ENCODE data around the gene MNX1.

Gene MNX1

DNA sequence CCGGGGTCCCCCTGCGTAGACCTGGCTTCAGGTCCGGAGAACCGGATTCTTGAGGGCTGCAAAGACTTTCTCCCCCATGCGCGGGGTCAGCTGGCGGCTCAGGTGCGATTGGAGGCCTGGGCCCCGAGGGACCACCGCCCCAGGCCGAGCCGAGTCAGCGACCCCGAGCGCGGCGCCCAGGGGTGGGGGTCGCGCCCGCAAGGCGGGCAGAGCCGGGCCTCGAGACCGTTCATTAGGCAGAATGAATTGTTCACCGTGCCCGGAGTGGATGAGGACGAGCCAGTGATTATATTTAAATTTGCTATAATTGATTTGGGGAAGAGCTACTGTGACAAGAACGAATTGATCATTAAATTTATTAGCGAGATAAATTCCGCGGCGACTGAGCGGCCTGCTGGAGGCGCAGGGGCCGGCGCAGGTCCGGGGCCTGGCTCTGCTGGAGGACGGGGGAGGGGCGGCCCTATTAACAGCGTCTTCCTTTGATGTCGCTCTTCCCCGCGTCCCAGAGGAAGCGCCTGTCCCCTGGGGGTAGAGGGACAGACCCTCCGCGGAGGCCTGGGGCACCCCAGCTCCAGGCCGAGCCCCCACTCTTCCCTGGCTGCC is 7.5 kb downstream of the MNX1 start:
- no peak for DNase-seq (ENCODE audit: low spot score)
- no peak for FAIRE-seq

DNA sequence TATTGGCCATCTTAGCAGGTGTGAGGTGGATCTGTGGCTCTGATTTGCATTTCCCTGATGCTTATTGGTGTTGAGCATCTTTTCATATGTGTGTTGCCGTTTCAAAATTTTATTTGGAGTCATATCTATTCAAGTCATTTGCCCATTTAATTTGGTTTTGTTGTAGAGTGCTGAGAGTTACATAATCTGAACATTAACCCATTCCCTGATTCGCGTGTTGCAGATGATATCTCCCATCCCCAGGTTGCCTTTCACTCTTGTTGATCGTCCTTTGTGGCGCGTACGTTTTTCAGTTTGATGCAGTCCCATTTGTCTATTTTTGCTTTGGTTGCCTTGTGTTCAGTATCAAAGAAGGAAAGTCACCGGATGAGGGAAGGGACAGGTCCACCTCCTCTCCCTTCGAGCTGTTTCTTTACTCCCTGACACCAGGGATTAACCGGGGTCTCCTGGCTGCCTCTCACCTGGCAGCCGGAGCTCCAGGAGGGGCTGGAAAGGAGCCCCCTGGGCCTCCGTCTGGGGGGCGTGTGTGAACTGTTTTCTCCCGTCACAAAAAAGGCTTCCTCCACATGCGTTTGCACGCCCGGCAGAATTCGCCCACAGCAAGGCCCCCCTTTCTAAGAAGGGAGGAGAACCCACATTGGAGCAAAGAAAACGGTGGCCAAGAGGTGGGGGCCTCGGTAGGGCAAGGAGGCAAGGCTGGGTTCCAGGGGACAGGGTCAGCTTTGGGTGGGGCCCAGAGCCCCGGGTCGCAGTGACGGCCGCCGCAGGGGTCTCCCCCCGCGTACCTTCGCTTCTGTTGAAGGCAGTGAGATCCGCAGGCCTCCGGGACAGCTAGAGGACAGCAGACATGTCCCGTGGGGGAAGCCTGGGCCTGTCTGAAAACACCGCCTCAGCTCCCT is 8.3 kb downstream of the MNX1 start:
- DNase-seq (ENCODE audit: low spot score) (no peak), FAIRE-seq (no peak)

DNA sequence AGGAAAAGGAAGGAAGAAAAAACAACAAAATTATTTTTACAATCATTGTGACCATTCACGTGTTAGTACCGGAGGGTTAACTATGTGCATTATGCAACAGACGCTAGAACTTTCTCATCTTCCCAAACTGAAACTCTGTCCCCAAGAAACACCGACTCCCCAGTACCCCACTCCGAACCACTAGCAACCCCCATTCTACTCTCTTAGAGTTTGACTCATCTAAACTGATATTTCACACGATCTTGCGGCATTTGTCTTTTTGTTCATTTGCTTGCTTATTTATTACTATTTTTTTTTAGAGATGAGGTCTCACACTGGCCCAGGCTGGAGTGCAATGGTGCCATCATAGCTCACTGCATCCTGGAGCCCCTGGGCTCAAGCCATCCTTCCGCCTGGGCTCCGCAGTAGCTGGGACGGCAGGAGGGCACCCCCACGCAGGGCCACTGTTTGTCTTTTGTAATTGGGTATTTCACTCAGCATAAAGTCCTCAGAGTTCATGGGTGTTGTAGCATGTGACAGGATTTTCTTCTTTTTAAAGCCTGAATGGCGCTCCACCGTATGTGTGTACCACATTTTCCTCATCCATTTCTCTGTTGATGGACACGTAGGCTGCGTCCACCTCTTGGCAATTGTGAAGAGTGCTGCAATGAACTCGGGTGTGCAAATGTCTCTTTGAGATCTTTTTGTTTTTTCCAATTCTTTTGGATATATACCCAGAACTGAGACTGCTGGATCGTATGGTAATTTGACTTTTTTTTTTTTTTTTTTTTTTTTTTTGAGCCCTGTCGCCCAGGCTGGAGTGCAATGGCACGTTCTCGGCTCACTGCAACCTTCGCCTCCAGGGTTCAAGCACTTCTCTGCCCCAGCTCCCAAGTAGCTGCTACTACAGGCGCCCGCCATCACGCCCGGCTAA is 9.5 kb downstream of the MNX1 start:
- FAIRE-seq (no peak), DNase-seq (ENCODE audit: low spot score) (no peak)

DNA sequence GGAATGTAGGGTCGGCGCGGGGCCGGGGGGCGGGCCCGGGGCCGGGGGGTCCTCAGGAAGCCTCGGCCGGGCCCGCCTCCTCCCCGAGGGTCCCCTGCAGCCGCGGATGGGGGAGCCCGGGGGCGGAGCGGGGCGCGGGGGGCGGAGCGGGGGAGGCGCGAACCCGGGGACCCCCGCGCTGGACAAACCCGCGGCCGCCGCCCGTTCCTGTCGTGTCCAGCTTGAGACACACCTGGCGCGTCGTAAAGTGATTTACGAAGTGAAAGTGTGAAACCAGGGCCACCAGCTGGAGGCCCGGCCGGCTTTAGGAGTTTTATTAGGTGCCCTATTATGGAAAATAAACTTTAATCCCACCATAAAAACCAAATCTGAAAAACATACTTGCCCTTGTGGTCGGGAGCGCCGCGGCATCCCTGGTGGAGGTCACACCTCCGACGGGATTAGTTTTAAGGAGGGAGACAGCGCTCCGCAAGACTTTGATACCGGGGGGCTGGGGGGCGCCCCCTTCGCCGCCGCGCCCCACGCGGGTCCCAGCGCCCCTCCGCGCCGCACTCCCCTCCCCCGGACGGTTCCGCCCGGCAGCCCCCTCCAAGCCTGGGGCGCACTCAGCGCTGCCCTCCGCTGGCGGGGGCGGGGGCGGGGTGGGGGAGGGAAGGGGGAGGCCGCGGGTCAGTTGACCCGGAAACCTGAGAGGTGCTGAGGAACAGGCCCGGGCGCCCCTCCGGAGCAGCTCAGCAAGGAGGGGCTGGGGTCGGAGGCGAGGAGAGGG is 10.3 kb downstream of the MNX1 start:
- DNase-seq (ENCODE audit: low spot score) (no peak), FAIRE-seq (no peak)

DNA sequence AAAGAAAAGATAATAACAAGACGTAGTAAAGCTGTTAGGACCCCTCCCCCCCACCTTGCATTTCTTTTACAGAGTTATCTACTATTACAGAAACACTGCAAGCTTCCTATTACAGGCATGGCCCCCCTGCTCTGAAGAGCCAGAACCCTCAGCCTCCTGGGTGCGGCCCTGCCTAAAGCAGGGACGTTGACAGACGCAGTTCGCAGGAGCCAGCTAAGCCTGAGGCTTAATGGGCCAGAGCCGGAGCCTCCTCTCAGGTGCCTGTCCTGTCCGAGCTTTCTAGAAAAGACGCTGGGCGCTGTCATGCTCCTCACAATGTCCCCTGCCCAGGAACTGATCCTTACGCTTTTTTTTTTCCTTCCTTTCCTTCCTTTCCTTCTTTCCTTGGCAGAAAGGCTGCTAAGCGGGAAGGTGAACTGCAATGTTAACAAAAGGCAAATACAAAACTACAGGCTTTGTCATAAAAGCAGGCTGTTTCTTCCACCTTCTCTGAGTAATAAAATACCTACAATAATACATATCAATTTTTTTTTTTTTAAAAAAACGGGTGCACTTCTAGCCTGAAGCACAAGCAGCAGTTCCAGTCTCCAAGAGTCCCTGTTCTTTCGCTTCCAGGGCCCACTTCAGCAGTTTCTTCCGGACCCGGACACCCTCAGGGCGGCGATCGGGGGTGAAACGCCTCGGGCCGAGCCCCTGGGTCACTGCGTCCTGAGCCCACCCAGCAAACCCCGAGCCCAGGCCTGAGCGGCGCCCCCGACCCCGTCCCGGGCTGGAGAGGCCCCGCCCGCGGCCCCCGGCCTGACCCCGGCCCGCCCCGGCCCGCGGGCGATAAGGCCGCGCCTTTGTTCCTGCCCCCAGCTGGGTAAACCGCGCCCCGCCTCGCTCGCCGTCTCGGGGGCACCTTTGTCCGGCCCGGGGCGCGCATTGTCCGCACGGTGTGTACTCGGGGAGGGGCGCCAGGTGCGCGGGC is 11.2 kb downstream of the MNX1 start:
- FAIRE-seq (no peak), DNase-seq (ENCODE audit: low spot score) (no peak)

DNA sequence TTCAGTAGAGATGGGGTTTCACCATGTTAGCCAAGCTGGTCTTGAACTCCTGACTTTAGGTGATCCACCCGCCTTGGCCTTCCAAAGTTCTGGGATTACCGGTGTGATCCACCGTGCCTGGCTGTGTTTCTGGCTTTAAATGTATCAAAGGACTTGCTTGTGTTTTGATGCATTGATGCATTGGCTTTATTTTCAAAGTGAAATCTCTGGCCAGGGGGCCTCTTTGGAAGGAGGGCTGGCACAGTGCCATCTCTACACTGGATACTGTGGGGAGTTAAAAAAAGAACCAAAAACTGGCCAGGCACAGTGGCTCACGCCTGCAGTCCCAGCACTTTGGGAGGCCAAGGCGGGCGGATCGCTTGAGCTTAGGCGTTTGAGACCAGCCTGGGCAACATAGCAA is 16.0 kb downstream of the MNX1 start:
- DNase-seq (ENCODE audit: low spot score) (no peak), FAIRE-seq (no peak)

DNA sequence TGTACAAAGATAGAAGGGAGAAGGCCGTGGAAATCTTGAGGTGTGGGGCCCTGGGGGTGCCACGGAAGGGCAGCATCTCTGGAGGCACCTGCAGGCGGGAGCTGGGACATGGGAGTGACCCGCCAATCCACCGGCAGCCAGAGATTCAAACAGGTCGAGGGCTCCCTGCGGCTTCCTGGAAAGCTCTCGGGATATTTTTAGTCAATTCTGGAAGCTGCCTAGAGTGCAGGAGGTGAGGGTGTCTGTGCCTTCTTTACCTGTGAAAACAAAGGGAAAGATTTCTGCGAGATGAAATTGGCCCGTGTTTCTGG is 16.6 kb downstream of the MNX1 start:
- no peak for FAIRE-seq
- no peak for DNase-seq (ENCODE audit: low spot score)

DNA sequence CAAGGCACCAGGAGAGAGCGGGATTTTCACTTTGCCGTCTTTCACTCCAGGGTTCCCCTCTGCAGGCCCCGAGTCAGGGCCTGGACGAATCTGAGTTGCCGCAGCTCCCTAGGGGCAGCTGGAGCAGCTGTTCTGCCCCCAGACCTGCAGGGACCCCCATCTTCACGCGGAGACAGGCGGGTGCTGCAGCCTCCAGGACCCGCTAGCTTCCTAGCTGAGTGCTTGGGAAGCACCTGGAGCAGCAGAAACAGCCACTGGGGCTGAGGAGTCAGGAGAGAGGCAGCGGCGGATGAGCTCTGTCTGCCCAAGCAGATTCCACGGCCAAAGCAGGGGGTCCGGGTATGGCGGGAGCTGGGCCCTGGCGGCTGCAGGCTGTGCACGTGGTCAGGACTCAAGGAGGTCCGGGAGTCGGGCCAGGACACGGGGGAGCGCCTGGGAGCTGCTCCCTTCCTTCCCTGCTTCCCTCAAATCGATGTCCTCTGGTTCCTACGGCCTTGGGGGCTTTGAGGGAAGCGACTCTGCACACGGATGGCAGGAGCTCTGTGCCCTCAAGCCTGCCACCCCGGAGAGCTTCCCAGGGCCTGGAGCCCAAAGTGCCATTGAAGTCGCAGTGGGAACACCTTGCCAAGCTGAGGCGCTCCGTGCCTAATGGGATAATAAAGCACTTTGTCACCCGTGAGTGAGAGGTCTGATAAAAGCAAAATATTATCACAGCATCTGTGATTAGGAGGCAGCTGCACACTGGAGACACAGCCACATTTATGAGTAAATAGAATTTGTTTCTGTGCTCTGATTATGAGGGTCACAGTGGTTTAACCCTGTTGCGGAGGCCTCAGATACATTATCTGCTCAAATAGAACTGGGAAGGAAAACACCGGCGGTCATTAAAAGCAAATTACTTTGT is 17.2 kb downstream of the MNX1 start:
- no peak for DNase-seq (ENCODE audit: low spot score)
- no peak for FAIRE-seq

DNA sequence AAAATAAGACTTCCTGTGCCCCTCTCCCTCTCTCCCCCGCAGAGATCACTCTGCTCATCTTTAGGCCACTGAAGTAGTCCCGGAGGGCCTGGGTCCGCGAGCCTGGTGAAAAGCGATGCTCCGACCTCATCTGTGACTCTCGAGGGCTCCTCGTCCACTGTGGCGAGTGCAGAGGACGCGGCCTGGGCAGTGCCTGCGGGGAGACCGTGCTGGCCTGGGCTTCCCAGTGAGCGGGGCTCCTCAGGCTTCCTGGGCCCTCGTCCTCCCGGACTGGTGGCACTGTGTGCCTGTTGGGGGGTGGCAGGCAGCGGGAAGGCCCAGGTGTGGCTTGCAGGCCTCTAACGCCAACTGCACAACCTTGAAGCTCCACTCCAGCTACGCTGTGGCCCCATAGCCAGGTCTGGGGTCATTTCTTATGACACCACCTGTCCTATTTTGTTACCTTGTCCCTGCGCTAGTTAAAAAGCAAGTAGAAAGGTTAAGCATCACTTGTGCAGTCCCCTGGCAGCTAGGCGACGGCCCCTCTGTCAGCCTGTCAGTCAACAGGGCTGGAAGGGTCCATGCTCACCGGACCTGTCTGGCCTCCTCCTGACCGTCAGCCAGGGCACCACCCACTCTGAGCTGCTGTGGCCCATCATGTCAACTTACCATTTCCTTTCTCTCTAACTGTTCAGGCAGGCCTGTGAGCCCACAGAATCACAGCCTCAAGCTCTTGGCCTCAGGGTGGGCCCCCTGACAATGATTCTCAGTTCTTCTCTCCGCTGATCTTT is 20.5 kb downstream of the MNX1 start:
- FAIRE-seq = no peak
- no peak for DNase-seq (ENCODE audit: low spot score)

DNA sequence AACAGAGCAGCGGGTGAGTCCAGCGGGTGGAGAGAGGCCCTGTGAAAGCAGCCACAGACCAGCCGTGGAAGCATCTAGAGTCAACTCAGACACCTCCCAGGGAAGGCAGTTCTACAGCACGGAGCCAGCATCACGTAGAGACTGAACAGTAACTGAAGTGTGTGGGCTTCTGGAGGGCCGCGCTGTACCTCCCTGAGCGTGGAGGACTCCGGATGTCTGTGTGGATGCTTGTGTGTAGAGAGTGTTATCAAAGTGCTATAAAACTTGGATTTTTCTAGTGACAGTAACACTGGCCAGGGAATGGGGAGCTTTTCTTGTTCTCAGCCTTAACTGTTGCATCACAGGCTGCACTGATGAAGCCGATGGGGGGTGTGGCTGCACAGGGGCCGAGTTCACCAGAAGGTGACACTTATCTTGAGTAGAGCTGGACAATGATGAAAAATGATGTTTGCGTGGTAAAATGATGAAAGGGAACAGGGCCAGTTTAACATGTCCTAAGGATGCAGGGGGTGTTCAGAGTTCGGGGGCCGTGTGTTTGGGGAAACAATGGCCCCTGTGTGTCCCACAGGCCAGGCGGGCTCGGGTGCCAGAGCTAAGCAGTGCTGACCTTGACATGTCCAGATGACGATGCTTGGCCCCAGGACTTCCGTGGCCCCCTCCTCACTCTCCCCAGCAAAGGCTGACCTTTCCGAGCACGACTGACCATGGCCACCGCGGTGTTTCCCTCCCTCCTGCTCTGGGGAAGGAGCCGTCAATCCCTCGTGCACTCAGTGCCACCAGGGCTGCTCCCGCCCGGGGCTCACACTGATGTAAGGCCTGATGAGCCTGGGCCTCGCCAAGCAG is 21.9 kb downstream of the MNX1 start:
- no peak for FAIRE-seq
- no peak for DNase-seq (ENCODE audit: low spot score)

DNA sequence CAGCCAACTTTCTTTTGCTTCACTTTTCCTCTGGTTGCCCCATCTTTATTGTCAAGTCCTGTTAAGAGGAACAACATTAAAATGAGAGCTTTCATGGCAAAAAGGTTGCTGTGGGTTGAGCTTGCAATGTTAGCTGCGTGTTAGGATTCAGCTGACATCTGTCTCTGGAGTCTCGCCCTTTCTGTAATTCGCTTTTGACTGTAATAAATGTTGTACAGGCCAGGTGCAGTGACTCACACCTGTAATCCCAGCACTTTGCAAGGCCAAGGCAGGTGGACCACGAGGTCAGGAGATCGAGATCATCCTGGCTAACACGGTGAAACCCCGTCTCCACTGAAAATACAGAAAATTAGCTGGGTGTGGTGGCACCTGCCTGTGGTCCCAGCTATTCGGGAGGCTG is 24.1 kb downstream of the MNX1 start:
- FAIRE-seq = no peak
- no peak for DNase-seq (ENCODE audit: low spot score)

DNA sequence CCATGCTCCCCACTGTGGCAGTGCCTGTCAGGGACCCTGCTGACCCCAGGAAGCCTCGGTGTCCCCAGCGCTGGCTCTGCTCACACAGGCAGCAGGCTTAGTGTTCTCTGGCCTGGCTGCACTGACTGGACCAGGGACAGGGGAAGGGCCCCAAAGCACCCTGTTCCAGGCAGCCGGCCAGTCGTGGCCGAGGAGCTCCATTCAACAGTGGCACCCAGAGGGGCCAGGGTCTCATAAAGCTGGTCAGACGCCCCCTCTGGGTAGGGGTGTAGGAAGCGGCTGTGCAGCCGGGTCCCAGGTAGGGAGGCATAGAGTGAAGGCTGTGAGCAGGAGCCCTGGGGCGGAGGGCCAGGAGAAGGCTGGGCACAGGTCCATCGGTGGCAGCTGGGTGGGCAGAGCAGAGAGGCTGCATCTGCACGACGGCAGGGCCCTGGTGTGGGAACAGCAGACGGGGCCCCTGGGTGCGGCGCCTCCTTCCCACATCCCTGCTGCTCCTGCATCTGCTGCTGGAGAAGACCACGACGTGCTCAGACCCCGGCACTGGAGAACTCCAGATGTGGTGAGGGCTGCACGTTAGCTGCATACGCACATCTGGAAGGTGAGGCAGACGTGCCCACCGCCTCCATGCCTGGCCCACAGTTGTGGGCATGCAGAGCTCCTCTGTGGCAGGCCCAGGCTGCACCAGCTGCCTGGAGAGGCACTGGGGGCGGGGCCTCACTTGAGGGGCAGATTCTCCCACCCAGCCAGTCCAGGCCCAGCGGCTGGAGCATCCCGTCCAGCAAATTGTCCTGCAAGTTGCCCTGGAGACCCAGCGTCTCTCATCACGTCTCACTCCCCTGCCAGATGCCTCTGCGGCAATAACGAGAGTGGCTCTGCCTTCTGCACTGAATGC is 25.1 kb downstream of the MNX1 start:
- FAIRE-seq = no peak
- DNase-seq (ENCODE audit: low spot score) = no peak

DNA sequence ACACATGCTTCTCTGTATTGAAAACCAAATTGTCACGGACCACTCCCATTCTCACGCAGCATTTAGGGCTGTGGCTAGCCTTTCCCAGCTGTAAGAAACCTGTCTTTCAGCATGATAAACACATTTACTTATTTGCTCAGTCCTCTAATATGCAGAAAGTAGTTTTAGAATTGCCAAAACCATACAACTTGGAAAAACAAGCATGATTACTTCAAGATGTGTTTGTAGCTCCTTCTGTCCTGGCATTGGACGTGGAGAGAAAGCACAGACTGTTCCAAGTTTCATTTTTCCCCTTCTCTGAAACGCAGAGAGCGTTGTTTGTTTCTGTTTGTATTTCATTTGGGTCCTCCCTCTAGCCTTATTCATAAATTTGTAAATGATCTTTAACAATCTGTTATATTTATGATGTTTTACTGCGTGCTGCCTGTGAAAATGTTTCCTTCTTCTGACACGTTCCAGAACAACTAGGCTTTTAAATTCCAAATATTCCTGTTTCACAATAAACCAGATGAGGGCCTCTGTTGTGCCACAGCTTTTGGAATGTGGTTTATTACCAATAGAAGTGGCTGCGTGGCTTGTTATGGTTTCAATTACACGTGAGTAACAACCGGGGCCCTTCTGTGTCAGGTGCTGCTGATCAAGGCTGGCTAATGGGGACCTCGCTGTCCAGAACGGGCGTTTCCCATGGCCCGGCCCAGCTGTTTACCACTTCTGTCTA is 26.1 kb downstream of the MNX1 start:
- no peak for DNase-seq (ENCODE audit: low spot score)
- no peak for FAIRE-seq

DNA sequence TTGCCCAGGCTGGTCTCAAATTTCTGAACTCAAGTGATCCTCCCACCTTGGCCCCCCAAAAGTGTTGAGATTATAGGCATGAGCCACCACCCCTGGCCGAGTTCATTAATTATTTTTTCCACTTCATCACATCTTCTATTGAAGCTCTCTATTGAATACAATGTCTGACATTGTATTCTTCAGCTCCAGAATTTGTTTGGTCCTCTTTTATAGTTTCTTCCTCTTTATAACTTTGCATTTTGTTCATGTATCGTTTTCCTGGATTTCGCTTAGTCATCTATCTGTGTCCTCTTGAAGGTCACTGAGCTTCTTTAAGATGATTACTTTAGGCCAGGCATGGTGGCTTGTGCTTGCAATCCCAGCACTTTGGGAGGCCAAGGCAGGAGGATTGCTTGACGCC is 30.8 kb downstream of the MNX1 start:
- no peak for DNase-seq (ENCODE audit: low spot score)
- no peak for FAIRE-seq

DNA sequence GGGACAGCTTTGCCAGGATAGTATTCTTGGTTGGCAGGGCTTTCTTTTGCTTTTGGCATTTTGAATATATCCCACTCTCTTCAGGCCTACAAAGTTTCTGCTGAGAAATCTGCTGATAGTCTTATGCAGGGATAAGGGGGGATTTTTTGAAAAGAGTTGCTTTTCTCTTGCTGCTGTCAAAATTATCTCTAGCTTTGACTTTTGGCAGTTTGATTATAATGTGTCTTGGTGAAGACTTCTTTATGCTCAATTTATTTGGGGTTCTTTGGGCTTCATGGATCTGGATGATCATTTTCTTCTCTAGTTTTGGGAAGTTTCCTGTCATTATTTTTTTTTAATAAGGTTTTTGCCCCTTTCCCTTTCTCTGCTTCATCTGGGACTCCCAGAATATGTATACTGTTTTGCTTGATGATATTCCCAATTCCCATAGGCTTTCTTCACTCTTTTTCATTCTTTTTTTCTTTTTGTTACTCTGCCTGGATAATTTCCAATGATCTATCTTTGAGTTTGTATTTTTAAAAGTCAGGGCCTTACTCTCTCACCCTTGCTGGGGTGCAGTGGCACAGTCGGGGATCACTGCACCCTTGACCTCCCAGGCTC is 31.4 kb downstream of the MNX1 start:
- FAIRE-seq (no peak), DNase-seq (ENCODE audit: low spot score) (no peak)

DNA sequence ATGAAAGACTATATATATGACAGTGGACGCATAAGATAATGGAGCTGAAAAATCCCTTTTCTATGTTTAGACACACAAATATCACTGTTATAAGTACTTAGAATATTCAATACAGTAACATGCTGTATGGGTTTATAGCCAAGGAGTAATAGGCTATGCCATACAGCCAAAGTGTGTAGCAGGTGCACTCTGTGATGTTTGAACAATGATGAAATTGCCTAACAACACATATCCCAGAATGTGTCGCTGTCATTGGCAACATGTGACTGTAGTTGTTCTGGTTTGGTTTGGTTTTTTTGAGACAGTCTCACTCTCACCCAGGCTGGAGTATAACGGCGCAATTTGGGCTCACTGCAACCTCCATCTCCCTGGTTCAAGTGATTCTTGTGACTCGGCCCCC is 34.8 kb downstream of the MNX1 start:
- no peak for DNase-seq (ENCODE audit: low spot score)
- FAIRE-seq = no peak
